Skin of body (tissue), 3 donors: ENCODE data around the gene NR2C2AP. TPM values are rescaled to one million over a fixed set of nuclear protein-coding genes. Genes with fewer than 3 reads are reported as not detected.

Experiments
- DNase-seq: peaks from one replicate; lab custom pipeline; 2025; lab: John Stamatoyannopoulos, UW
- small RNA-seq: library from RNA; depleted of rRNA; stranded (forward); fragments of <200 nt; gene quantifications from one replicate; pipeline ENCODE3, GENCODE V24; 2014; ENCODE audit warnings: low replicate concordance
- total RNA-seq: library from RNA; depleted of rRNA; stranded (reverse); fragments of >200 nt; gene quantifications from one replicate; pipeline ENCODE4 v1.2.3, GENCODE V29; 2014

Gene NR2C2AP
- total RNA-seq, 1 donor from 2014 or later = 6.7 TPM

DNA sequence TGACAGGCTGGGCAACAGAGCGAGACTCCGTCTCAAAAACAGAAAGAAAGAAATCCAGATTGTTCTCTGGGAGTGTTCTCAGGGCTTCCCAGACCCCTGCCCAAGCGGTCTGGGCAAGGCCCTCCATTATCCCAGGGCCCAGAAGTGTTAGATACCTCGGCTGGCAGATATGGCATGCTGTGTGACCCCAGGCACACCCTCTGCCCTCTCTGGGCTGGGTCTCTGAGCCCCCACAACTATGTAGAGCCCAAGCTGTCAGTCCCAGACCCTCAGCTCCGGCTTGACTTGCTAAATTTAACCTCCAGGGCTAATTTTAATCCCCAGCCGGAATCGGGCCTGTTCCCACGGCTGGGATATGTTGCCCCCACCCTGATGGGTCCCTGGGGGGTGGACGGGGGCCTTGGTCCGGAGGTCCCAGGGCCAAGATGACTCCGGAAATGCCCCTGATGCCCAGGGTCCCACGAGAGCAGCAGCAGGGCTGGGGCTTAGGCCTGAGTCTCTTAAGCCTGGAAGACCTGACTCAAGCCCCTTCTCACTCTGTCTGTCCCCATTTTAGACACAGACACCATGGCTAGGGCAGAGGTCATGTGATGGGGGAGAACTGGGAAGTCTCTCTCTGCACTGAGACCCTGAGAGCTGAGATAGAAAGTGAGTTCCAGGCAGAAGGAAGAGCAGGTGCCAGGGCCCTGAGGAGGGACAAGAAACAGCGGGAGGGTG lies 50.4 kb downstream of the NR2C2AP start:
- no peak for DNase-seq

DNA sequence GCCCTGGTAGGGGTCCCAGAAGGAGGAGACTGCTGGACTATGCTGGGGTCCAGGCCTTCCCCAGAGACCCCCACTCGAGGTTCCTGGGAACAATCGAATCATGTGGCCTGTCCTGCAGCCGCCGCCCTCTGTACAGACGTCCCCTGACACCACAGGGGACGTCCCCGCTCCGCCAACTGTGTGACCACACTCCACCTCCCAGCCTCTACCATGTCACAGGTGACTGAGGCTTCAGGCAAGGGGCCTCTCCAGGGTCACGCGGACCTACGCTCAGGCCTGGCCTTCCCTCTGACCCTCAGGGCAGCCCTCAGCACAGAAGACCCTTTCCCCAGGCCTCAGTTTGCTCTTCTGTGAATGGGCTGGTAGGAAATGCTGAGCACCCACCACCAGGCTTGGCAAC lies 51.8 kb downstream of the NR2C2AP start:
- DNase-seq = no peak

Small RNA genes lying within 50 kb of the gene (small RNA-seq; reads per million reads assigned to genes)
- not detected for gene RNU6-1028P

Other genes starting within 250 kb of the NR2C2AP start
- 33.5 TPM for gene SUGP2, start 169.9 kb downstream of the NR2C2AP start, total RNA-seq
- gene ARMC6, start 169.8 kb downstream of the NR2C2AP start, total RNA-seq = 15.5 TPM
- 6.7 TPM for gene SLC25A42, start 139.4 kb downstream of the NR2C2AP start, total RNA-seq
- 9.7 TPM for gene TMEM161A, start 64.9 kb downstream of the NR2C2AP start, total RNA-seq
- 0.49 TPM for gene MEF2B, start 33.2 kb downstream of the NR2C2AP start, total RNA-seq
- 4.9 TPM for gene BORCS8, start 11.3 kb downstream of the NR2C2AP start, total RNA-seq
- 34.1 TPM for gene RFXANK, start 11.2 kb downstream of the NR2C2AP start, total RNA-seq
- gene NCAN, start 8.5 kb upstream of the NR2C2AP start, total RNA-seq = 0.49 TPM
- 0.39 TPM for gene TM6SF2, start 69.9 kb upstream of the NR2C2AP start, total RNA-seq
- gene SUGP1, start 117.1 kb upstream of the NR2C2AP start, total RNA-seq = 26.6 TPM
- 39.3 TPM for gene MAU2, start 117.4 kb upstream of the NR2C2AP start, total RNA-seq
- gene GATAD2A, start 202.3 kb upstream of the NR2C2AP start, total RNA-seq = 24.3 TPM